DMS53 (cell line): Measurements from ENCODE around the gene FNDC3A.
"Not testable (repeated sequence)": the region's sequence is repeated elsewhere in the genome, so short reads cannot be mapped to it uniquely, and the experiment has no call there.

ENCODE experiments used
- DNase-seq: peaks from one replicate; lab custom pipeline; 2025; lab: John Stamatoyannopoulos, UW

The FNDC3A gene

DNA sequence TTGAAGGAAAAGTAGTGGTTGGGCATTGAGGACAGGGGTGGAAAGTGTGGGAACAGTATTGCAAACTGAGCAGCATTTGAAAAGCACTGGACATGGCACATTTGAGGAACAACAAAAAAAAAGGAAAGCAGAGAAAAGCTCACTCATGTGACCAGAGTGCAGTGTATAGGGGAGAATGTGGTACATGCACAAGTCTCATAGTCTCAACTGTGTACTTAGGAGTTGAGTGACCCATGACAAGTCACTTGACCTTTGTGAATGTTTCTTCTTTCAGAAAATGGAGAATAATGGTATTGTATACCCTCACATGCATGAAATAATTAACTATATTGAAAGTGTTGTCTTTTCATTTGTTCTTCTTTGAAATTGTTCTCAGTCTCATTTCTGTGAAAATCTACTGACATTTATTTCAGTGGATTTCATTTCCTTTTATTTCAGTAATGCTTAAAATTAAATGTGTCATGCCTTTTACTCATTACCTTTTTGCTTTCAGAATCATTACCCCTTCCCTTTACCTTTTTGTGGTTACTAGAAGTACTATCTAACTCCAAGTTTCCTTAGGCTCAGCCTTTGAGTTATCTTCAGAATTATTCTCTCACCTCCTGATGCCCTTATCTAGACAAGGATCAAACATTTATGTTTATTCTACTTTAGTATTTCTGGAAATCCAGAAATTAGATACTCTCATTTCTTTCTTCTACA is 165.3 kb downstream of the FNDC3A start:
- peak; percentile 22 for DNase-seq

DNA sequence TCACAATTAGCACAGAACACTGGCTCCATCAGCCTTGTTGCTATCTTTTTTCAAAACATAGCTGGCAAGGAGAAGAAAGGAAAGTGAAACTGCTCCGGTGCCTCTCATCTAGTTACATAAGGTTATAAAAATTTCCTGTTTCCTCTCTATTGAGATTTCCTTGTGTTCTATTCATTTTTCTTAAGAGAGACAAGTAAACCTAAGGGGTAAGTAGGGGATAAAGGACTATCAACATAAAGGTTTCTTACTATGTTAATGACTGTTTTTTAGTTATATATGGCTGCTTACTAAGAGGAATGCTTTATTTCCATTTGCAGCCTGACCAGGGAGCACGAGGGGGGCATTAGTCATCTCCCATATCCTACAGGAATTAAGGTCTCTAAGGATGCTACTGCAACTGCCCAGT is 171.2 kb downstream of the FNDC3A start:
- DNase-seq = peak; percentile 0

DNA sequence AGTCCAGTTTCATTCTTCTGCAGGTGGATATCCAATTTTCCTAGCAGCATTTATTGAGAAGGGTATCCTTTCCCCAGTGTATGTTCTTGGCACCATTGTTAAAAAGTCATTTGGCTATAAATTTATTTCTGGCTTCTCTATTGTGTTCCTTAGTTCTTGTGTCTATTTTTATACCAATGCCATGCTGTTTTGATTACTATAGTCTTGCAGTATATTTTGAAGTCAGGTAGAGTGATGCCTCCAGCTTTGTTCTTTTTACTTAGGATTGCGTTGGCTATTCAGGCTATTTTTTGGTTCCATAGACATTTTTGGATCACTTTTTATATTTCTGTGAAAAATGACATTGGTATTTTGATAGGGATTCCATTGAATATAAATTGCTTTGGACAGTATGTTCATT is 172.7 kb downstream of the FNDC3A start:
- no peak for DNase-seq

DNA sequence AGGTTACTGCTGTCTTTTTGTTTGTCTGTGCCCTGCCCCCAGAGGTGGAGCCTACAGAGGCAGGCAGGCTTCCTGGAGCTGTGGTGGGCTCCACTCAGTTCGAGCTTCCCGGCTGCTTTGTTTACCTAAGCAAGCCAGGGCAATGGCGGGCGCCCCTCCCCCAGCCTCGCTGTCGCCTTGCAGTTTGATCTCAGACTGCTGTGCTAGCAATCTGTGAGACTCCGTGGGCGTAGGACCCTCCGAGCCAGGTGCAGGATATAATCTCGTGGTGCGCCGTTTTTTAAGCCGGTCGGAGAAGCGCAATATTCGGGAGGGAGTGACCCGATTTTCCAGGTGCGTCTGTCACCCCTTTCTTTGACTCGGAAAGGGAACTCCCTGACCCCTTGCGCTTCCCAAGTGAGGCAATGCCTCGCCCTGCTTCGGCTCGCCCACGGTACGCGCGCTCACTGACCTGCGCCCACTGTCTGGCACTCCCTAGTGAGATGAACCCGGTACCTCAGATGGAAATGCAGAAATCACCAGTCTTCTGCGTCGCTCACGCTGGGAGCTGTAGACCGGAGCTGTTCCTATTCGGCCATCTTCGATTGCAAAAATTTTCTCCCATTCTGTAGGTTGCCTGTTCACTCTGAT is 182.4 kb downstream of the FNDC3A start:
- not testable (repeated sequence) for DNase-seq

DNA sequence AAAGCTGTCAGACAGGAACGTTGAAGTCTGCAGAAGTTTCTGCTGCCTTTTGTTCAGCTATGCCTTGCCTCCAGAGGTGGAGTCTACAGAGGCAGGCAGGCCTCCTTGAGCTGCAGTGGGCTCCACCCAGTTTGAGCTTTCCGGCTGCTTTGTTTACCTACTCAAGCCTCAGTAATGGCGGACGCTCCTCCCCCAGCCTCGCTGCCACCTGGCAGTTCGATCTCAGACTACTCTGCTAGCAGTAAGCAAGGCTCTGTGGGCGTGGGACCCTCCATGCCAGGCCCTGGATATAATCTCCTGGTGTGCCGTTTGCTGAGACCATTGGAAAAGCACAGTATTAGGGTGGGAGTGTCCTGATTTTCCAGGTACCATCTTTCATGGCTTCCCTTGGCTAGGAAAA is 187.4 kb downstream of the FNDC3A start:
- DNase-seq = not testable (repeated sequence)

DNA sequence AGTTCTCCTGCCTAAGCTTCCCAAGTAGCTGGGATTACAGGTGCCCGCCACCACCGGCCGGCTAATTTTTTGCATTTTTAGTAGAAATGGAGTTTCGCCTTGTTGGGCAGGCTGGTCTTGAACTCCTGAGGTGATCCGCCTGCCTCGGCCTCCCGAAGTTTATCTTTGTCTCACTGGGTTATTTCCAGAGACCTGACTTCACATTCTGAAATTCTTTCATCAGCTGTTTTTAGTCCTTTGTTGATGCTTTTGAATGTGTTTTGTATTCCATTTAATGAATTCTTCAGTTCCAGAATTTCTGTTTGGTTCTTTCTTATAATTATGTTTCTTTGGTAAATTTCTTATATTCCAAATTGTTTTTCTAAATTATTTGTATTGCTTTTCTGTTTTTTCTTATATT is 189.0 kb downstream of the FNDC3A start:
- DNase-seq = no peak

DNA sequence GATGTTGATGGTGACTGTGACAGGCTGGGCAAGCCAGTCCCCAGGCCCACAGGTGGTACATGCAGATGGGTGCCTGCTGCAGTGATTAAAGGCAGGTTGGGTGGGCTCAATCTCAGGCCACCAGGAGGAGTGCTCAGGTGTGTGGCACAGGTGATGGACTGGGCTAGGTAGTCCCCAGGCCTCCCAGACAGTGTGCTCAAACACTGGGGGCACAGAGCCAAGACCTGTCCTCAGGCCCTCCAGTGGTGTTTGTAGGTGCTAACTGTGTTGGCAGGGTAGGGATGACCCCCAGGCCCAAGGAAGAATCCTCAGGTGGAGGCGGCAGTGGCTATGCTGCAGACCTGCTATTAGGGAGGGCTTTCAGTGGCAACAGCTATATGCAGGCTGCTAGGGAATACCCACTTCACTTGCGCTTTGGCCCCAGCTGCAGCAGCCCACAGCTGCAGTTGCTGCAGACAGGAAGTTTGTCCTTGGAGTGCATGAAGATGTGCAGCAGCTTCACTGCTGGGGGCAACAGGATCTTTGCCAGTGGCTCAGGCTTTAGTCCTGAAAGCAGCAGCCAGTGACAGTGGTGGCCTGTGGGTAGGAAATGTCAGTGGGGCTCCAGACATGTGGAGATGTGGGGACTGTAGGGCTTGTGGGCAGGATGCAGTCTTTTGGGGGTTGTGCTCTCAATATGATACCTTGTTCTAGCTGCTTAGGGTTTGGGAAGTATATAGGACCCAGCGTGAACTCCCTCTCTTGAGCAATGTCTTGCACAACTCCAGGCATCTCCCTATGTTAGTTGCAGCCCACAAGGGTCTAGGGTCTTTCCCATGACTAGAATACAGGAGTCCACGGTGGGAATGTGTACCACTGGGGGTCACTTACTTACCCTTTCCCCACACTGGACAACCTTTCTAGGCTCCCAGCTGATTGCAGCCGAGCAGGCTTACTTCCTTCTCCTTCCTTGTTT is 190.4 kb downstream of the FNDC3A start:
- DNase-seq = no peak

DNA sequence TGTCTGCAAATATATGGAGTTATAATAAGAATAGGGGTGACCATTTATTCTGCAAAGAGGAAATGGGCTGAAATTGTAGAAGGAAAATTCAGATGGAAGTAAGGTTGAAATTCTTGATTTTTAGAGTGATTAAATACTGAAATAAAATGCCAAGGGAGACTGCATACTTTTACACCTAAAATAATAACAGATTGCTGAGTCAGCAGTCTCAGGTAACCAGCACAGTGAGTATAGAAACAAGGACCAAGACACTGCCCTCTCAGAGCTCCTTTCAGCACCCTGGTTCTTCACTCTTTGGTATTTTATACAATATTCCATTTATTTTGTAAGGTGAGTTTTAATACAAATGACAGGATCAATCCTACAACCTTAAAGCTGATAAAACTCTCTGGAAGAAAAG is 195.6 kb downstream of the FNDC3A start:
- DNase-seq = no peak

DNA sequence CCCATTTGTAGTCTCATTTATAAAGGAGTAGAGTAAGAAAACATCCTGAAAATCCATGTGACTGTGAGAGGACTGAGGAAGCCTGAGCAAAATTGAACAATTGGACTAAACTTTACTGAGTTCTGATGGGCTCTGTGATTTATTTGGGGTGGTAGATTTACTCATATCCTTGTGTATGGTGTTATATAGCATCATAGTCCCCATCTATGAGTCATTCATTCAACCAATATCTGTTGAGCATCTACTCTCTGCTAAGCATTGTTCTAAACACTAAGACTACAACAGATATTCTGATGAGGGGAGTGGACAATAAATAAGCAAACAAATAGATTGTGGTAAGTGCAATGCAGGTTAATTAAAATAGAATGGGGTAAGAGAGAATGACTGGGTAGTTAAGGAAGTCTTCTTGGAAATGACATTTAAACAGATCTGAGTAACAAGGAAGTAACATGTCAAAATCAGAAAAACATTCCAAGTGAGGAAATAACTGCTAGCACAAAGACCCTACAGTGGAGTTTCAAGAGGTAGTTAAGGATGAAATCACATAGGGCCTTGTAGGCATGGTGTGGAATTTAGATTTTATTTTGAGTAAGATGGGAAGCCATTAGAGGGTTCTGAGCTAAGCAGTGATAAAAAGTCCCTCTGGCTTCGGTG is 208.1 kb downstream of the FNDC3A start:
- peak; percentile 5 for DNase-seq

DNA sequence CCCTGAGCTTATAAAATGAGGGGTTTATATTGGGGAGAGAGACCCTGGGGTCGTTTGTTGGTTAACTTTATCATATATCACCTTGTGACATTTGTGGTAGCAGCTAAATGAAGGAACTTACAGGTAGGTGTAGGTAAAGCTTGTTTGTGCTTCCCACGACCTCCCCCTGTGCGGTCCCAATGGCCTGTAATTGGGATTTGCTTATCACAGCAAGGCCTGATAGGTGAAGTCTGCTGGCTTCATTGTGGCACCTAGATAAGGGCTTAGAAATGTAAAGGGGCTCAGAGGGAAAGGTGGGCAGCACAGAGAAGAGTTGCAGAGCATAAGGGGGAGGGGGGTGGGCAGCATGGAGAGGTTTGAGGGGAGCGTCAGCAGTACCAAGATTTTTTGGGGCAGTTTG is 208.9 kb downstream of the FNDC3A start:
- no peak for DNase-seq

DNA sequence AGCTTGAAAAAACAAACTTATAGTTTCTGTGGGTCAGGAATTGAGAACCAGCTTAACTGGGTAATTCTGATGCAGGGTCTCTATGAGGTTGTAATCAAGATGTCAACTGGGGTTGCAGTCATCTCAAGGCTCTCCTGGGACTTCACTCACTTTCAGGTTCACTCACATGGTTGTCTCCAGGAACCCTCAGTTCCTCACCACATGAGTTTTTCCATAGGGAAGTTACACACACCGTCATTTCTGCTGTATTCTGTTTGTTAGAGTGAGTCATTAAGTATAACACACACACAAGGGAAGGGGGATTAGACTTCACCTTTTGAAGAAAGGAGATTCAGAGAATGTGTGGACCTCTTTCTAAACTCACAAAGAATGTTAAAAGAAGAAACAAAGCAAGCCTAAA is 209.6 kb downstream of the FNDC3A start:
- DNase-seq = peak; percentile 0

DNA sequence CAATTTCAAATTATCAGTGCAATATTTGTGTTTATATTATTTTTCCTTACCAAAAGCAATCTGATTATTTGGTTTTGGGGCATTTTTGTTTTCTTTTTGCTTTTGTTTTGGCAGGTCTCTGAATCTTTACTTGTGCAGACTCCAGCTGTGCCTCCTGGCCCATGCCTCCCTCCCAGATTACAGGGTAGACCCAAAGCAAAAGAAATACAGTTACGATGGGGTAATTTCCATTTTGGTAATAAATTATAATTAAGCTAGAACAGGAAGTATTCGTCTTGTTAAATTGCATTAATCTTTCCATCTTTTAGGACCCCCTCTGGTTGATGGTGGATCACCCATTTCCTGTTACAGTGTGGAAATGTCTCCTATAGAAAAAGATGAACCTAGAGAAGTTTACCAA is 215.2 kb downstream of the FNDC3A start:
- no peak for DNase-seq

DNA sequence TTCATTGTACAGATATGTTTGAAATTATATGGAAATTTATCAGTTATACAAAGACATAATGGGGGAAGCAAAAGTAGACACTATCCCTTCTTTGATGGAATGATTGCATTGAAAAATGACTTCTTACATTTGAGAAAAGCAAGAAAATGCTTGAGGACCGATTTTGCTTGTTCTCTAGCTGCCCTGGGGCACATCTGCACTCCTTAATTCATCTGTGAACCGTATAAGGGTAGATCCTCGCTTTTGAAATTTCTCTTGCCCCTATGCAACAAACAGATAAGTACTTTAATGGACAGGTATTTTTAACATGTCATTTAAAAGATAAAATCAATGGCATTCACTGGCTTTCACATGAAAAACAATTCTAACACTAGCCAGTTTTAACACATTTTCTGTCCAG is 230.9 kb downstream of the FNDC3A start:
- no peak for DNase-seq

DNA sequence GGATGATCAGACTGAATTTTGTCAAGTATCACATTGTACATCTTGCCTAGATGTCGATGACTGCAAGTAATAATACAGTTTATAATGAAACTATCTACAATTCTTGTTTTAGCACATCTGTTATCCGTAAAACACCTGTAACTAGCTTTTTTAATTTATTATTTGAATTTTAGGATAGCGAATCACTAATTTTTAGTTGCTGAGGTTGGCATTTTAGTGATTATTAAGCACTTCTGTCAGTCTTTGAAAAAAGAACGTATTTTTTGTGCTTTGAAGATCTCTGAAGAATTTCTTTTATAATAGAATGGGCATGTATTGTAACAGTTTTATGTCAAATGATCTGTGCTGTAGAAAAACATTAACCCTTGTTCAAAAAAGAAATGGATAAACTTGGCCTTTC is 232.9 kb downstream of the FNDC3A start:
- no peak for DNase-seq

DNA sequence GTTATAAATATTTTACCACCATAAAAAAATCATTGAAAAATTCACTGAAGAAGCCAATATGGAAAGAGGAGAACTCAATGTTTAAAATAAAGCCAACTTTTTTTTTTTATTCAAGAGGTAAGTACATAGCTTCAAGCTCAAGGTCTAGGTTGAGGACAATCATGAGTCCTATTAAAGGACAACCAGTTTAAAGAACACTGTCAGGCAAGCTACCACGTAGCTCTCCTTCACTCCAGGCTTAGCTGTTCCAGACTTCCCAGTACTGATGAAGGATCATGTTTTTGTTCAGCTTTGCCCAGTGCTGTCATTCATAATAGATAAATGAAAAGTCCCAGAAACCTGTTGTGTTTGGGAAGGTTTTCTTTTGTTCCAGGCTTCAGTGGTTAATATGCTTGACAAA is 234.4 kb downstream of the FNDC3A start:
- no peak for DNase-seq

DNA sequence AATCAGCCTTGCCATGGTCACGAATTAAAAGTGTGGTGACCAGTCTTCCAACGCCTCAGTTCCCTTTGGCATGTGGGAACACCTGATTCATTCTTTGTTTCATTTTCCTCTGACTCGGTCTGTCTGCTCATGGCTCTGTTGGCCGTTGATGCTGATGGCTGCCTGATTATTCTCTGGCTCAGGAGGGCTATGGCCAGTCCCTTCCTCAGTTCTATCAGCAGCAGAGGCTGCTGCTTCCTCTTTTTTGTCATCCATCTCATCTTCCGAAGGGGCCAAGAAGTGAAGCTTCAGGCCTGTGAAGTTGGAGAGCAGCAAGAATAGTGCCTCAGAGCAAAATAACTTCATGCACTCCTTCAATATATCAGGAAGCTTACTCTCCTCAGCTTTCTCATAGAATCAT is 235.0 kb downstream of the FNDC3A start:
- DNase-seq = no peak

DNA sequence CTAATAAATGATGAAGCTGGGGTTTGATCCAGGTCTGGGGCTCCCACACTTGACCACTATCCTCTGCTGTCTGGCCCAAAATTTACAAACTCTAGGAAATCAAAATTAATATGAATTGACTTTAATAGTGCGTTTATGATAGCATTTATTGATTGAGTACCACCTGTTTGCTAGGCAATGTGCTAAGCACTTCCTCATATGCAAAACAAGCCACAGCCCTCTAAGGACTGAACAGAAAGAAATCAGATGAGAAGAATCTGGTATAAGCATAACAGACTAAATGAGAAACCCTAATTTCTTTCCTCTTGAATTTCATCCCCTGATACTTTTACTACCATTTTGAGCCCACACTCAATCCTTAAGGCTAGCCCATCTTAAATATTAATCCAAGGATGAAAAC is 237.8 kb downstream of the FNDC3A start:
- DNase-seq = no peak

DNA sequence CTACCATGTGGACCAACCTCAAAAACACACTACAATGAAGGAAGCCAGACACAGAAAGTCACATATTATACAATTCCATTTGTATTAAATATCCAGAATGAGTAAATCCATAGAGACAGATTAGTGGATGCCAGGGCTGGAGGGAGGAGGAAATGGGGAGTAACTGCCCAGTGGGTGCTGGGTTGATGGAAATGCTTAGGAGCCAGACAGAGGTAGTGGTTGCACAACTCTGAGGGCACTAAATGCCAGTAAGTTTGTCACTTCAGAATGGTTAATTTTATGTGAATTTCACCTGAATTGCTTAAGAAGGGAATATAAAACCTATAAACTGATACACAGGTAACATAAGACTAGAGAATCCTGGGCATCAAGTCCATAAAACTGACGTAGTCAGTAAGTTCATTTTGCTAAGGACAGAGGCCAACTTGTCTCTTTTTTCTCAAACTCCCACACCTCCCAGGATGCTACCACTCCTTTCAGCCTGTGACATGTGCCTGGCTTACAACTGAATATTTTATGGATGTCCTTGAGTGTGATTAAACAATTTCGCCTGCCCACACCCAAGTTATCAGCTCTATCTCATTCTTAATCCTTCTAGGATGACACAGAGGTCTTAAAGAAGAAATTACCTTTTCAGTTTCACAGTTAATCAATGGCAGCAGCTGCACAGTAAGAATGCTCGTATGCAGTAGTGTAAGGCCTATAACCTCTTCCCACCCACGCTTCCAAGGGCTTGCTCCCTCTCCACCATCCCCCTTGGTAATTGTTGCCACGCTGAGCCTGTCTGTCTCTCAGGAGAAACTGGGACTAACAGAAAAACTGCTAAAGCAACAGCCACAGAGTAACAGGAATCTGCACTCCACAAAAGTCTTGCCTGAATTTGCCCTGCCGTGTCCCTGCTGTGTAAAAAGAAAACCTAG is 238.5 kb downstream of the FNDC3A start:
- no peak for DNase-seq

DNA sequence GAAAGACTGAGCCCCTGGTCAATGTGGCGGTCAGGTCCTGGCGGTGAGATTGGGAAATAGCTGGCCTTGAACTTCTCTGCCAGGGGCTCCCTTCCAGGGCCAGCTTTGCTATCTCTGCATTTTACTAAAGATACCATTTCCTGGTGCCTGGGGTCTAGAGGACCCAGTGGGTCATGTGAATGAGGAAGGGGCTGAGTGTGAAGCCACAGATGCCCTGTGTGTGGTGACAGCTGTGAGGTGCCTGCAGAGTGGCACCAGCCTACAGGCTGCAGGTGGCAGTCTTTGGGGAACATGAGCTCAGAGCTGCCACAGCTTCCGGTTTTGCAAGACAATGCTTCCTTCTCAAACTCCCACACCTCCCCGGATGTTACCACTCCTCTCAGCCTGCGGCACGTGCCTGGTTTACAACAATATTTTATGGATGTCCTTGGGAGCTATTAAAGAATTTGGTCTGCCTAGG is 239.2 kb downstream of the FNDC3A start:
- DNase-seq = peak; percentile 73

DNA sequence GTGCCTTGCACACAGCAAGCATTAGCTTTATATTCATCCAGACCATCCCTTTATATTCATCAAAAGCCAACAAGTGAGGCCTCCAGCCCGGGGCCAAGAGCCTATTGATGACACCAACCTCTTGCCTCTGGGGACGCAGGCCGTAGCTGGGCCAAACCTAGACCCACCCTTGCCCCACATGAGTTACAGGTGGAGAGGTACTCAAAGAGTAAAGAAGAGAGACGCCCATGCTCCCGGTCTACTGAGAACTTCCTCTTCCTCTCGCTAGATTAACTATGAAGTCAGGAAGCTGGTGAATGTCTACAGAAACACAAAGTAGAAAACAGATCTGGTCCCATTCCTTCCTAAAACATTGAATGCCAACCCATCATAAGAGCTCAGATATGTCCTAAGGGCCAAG is 240.6 kb downstream of the FNDC3A start:
- DNase-seq = no peak

DNA sequence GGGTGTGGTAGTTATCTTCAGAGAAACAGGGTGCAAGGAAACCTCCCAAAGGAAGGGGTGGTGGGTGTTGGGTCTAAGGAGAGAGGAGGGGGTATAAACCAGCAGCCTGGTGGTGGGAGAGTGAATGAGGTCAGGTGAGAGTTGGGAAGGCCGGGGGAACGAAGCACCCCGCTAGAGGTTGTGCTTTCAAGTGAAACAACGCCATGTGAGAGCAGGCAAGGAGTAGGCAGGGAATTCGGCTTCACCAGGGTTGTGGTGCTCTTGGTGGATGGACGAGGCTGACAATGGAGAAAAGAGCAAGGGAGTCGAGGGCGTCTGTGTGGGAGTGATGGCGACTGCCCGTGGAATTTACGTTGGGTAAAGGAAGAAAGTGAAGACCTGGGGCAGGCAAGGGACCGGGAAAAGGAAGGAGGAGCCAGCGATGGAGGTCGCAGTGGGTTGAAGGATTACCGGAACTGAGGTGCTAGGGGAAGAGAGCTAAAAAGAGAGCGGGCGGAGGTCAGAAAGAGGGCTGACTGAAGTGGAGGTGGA is 242.3 kb downstream of the FNDC3A start:
- no peak for DNase-seq
